Activated CD4-positive, CD25-positive, alpha-beta regulatory T cell treated with anti-CD3 and anti-CD28 coated beads, Interleukin-2, amount 50 U/mL, for 72 hours (primary cell): ENCODE measurements around the gene PLEKHH1.

Experiments used
- DNase-seq: peaks from one replicate; pipeline ENCODE4 v3.0.0; 2021

Gene PLEKHH1

DNA sequence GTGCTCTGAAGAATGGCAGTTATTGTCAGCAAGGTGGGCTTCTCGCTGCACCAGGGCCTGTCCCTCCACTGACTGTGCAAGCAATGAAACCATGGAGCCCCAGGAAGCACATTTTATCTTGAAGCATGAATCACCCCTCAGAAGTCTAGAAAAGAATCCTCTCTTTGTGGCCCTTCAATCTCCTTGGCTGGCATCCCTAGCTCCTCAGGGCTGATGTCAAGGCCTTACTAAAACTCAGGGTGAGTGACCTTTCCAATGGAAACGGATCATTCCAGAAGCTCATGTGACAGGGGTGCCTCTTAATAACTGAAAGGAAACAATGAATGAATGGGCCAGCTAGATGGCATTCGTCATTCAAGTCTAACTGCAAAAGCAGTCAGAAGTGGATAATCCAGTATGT is 22.3 kb upstream of the PLEKHH1 start:
- no peak for DNase-seq

DNA sequence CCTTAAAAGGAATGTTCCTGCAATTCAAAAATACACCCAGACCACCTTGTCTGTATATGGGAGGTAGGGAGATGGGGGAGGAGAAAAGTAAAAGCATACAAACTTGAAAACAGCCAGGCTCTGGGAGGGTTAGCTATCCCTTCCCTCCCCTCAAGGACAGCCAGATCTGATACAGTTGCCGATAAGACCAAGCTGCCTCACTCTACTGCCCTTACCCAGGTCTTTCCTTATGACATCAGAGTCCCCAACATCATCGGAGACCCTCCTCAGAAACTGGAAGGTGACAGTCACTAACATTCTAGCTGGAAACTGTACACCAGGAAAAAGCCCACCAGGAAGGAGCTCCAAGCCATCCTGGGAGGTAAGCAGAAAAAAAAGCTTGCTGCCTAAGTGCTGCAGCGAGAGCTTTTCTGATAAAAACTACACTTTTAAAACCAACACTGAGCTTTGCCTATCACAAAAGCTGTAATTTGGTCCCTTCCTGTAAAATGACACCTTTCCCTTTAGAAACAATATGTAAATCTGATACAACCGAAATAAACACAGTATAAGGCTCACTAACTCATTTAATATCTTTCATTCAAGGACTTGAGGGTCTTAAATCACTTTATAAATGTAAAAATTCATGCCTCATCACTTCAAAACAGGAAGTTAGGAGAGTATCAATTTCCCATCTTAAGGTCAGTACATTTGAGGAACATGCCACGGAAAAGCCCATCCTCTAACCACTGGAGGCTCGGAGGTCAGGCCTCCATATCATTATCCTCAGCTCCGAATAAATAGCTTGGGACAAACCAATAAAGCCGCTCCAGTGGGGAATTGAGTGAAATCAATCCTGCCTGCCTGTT is 20.4 kb upstream of the PLEKHH1 start:
- no peak for DNase-seq

DNA sequence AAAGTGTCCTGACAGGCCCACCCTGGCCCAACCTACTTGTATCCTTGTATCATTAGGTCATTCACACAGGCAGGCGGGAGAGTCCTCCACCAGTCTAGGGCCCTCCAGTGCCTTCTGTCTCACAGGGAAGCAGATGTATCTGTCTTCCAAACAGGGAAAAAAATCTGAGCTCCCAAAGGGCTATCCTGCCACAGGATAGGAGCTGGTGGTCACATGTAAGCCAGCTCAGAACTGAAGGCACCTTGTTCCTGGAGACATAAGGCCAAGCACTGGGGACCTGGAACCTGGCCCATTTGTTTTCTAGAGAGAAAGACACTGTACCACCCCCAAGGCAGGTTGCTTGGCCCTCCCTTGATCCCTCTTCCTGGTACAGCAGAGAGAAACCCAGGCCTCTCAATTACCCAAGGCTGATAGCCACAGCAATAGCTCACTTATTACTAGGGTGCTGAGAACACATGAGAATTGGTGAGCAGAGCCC is 19.4 kb upstream of the PLEKHH1 start:
- no peak for DNase-seq

DNA sequence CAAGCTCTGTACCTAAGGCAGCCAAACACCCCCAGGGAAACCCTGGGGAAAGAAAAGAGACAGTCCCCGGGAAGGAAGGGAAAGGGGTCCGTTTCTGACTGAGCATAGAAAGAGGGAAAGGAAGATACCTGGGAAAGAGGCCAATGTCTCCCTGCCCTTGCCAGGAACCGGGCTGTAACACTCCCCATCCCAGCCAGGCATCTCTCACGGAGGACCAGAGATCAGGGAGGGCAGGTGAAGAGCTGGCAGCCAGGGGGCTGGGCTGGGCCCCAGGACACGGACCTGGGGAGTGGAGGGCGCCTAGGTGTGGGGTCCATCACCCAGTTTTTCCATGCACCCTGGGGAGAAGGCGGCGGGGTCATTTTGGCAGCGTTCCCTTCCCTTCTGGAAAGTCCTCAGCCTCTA is 18.9 kb upstream of the PLEKHH1 start:
- DNase-seq = no peak

DNA sequence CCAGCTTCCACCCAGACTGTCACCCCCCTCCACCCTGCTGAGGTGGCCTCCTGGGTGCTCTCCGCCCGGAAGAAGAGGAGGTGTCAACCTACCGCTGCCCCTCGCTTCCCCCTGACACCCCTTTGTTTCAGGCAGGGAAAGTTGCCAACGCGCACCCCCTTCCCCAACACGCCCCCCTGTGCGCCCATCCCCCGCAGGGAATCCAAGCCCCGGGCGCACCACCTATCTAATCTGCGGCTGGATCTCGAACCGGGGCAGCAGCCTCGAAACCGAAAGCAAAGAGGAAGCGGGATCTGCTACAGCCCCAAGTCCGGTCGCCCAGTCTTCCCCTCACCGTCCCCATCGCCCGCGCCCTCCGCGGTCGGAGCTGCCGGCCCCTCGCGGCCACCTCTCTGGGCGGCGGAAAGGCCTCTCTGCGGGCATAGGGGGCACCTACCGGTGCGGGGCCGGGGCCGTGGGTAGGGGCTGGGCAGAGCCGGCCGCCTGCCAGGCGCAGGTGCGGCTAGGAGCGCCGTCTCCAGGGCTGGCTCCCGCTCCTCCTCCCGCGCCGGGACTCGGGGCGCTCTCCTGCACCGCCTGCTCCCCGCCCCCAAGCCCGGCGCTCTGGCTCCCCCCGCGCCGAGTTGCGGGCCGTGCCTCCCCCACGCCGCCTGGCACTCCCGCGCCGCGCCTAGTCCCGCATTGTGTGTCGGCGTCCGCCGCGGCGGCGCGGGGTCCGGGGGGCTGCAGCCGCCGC is 18.3 kb upstream of the PLEKHH1 start:
- DNase-seq = peak; percentile 43

DNA sequence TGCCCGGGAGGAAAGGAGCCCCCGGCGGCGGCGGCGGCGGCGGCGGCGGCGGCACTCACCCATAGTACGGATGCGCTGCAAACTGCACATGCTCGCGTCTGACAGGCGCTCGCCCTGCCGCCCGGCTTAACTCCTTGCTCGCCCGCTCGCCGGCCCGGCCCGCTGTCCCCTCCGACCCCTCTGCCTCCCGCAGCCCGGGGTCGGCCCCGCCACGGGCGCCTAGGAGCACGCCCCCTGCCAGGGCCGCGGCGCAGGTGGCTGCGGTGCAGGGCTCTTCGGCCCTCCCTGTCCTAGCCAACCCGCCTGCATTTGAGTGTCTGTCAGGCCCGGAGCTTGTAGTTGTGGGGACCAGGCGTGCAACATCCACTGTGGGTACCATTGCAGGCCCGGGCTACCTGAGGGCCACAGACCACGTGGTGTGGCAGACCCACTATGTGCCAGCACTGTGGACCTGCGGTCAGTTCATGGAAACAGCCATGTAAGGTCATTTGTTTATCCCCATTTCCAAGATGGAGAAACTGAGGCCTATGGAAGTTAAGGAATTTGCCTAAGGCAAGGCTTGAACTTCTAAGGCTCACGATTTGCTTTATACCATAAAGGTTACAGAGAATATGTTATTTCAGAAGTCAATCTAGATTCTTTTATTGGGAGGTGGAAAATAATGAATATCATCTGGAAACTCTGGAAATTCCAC is 17.6 kb upstream of the PLEKHH1 start:
- peak; percentile 49 for DNase-seq

DNA sequence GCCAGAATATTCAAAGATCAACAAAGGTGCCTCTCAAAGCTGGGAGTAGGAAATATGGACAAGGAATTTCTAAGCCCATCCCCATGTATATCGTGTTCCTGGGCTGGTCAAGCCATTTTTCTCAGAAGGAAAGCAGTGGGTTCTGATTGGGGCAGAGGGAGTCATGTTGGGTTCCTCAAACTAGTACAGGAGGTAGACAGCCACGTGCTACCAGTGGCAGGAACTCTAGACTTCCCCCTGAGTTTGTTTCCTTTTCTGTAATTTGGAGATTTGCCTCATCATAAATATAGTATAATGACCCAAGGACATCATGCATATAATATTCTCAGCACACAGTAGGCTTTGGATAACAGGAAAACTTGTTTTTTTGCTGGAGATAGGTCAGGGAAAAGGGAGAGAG is 16.4 kb upstream of the PLEKHH1 start:
- DNase-seq = no peak

DNA sequence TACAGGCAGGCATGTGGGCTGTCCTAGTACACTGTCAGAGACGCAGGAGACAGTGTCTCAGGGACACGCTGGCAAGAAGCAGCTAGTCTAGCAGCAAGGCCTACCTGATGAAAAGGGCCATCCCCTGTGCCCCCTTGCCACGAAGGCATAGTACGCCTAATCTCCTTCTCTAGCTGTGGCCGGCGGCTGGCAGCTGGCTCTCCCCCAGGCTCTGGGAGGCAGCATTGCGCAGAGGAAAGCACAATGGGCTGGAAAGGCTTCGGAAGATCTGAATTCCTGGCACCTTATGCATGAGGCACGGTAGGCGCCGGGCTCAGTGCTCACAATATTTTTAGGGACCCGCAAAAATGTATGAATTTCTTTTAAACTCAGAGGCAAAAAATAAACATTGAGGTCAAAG is 16.0 kb upstream of the PLEKHH1 start:
- DNase-seq = no peak

DNA sequence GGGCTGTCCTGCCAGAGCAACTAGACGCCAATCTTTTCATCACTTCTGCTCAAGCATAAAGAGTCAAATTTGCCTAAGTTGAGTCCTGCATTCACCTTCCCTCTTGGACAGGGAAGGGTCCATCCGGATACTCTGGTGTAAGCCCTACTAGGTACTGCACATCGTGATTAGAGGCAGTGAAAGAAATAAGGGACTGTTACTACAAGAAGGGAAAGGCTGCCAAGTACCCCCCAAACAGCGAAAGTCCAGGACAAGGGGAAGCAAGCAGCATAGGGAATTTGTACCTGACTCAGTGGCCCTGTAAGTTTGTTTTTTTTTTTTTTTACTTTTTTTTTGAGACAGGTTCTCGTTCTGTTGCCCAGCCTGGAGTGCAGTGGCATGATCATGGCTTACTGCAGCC is 13.7 kb upstream of the PLEKHH1 start:
- DNase-seq = no peak

DNA sequence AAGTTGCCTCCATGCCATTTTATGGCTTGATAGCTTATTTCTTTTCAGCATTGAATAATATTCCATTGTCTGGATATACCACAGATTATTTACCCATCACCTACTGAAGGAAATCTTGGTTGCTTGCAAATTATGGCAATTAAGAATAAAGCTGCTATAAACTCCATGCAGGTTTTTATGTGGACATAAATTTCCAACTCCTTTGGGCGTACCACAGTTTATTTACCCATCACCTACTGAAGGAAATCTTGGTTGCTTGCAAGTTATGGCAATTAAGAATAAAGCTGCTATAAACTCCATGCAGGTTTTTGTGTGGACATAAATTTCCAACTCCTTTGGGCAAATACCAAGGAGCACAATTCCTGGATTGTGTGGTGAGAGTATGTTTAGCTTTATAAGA is 12.6 kb upstream of the PLEKHH1 start:
- DNase-seq = no peak

DNA sequence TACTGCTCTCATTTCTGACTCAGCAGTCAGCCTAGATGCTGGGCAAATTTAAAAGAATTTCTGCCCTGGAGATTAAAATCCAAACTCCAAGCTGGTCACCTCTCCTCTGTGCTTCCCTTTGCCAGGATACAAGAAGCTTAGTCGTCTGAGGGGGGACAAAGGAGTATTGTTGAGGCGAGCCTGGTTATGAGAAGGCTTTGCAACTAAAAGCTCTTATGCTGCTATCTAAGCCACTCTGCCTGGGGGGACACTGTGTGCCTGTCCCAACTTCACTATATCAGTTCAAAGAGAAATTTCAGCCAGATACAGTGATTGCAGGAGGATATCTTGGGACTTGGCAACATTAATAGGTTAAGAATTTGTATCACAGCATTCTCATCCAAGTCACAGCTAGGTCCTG is 10.8 kb upstream of the PLEKHH1 start:
- no peak for DNase-seq

DNA sequence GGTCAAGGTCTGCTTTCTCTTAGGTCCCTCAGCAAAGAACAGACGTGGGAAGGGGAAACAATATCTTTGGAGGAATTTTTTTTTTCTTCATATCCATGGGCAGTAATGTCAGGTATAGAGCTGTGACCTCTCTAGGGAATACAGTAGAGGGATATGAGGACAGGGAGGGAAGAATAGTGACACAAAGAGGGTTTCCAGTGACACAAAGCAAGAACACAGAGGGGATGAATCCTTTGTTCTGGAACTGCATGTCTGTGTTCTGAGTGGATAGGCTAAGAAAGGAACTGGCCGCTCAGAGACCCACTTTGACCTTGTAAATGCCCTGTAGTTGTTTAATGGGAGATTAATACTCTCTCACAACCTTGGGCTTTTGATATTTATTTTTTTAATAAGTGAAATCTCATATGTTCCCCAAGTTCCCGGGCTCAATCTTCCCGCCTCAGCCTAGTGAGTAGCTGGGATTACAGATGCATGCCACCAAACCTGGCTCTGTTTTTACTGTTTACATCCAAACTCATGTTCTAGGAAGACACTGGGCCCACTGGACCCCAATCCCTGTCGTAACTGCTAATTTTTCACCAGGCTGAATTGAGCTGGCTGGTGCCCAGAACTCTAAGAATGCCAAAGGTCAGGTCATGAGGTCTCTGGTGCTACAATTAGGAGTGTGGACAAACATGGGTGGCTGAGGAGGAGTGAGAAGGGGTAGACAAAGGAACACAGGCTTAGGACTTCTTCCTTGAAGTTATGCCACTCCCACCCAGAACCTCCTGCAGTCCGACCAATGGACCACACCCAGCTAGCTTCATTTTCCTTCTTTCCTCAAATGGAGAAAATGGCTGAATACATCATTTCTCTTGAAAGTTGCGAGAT is 9.1 kb upstream of the PLEKHH1 start:
- DNase-seq = no peak

DNA sequence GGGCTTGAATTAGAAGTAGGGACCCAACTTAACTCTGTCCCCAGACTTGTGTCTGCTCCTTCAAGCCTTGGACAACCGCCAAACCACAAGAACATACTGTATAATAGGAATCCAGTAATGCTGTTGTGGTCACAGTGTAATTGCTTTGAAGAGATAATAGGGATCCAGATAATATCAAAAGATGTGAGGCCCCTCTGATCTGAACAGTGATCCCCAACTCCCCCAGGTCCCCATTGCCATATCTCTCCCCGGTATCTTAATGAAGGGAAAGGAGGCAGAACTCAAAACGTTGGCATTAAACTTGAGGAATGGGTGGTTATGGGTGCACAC is 8.5 kb upstream of the PLEKHH1 start:
- DNase-seq = no peak

DNA sequence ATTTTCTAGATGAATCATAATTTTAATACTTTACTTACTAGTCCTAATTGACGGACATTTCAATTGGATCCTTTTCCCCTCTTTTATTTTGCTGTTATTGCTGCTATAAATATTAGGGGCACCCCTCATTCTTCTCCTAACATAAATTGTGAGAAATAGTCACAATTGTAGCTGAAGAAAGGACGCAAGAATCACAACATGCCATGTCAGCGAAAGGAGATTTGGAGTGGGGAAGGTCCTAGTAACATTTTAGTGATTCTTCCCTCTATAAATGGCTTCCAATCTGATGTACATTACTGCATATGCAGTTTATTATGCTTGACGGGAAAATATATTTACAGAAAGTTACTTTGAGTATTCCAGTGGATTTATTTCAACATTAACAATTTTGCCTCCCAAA is 7.7 kb upstream of the PLEKHH1 start:
- no peak for DNase-seq

DNA sequence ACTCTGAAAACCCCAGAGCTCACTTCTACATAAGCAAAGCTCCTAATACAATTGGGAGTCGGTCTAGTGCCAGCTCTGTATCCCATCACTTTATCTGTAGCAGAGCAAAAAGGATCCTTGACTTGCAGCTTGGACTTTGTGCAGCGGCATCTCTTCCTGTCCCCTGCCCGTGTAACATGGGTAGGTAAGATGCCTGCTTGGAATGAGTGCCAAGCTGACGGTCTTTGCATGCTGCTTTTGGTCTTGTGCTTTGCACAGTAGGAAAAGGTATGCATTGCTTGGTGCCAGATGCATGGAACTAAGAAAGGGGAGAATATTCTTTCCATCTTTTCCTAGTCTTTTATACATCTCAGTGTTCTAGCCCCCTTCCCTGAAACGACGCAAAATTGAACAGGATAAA is 6.9 kb upstream of the PLEKHH1 start:
- DNase-seq = no peak

DNA sequence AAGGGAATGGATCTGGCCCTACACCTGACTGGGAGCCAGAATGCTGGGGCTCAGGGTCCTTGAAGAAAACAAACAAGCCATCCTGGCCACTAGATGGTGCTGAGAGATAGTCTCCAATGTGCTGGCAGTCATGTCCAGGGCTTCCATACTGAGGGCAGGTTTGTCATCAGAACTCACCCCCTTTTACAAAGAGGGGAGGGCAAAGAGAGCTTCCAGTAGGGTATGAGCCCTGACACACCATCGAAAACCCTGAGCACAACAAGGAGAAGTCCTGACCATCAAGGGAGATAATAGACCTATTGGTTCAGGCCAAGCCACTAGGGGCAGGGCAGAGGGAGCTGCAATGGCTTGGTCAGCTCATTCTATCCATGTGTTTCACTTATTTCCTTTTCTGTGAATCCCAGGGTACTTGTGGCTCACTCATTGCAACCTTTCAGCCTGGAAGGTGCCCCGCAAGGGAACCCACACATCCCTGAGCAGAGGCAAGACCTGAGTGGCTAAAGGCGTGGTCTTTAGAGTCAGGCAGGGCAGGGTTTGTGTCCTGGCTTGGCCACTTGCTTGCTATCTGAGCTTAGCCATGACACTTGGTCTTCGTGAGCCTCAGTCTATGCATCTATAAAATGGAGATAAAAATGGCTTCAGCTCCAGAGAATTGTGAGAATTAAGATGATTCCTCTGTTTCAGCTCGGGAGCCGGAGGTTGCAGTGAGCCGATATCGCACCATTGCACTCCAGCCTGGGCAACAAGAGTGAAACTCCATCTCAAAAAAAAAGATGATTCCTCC is 6.2 kb upstream of the PLEKHH1 start:
- DNase-seq = no peak

DNA sequence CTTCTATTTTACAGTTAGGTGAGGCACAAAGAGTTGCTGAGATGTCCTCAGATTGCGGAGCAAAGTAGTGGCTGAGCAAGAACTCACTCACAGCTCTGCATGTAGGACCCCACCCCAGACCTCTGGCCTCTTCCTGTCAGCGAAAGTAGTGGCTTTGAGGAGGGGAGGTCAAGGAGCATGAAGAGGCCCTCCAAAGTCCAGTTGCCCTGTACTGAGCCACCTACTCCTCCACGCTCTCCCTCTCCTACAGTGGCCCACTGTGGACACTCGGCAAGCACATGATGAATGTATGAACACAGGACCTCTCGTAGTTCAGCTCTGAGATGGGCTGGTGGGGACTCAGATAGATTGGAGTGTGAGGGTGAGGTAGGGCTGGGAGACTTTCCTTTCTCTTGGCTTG is 5.3 kb upstream of the PLEKHH1 start:
- DNase-seq = no peak

DNA sequence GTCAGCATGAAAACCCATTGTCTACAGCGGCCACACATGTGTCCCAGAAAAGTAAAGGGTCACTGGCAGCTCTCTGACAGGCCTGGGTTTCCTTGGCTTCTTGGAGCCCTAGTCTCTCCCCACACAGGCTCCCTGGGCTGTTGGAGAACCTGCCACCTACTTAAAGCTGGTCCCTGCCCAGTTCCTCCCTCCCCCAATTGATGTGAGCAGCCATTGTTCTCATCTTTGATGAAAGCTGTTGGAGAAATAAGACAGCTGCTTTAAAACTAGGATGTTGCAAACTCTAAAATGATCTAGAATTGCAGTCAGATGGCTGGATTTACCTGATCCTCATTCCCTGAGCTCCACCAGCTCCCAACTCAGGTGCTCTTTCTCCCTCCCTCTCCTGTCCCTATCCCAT is 4.8 kb upstream of the PLEKHH1 start:
- no peak for DNase-seq

DNA sequence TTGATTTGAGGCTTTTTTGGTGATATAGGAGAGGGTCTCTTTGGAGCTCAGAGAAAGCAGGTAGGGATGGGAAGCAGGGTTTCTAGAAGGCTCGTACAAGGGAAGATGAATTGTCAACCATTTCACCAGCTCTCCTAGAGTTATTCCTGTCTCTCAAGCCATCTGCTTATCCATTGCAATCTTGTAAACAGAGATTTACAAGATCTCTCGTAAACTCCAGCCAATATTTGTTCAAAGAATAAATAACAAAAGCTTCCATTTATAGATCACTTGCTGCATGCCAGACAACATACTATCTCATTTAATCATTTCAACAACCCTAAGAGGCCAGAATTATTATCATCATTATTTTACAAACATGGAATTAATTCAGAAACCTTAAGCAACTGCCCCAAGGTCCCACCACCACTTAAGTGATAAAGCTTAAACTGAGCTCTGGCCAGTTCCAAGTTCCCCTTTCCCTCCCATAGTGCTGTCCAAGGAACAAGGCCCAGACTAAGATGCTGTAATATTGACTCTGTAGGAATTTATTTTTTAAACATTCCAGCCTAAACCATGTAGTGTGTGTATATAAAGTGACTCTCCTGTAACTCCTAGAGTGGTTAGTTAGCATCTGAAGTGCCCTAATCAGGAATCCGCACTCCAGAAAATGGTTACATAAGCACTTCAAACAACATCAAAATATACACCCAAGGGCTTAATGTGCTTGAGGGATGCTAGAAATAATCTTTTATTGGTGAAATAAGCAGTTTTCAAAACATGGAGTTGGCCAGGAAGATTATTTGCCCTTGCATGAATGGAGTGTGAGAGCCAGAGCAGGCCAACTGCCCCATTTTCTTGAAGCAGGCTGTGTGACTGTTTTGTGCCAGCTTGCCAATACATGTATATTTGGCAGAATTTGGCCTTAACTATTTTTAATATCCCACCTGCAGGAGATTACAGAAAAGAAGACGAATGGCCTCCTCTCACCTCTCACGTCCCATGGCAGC is 2.8 kb upstream of the PLEKHH1 start:
- DNase-seq = no peak

DNA sequence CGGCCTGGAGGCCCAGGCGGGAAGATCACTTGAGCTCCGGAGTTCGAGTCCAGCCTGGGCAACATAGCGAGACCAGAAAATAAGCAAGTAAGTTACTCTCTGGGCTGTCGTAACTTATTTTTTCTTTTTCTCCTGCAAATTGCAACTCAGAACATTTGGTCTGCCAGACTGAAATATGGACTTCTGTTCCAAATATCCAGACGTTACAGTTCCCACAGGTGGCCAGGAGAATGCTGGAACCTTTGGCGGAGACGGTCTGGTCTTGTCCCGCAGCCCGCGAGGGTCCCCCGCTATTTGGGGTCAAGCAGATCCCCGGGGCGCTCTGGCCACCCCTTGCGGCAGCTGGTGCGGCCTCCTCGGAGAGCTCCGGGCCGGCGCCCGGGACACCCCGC is 488 bp upstream of the PLEKHH1 start:
- DNase-seq = no peak

DNA sequence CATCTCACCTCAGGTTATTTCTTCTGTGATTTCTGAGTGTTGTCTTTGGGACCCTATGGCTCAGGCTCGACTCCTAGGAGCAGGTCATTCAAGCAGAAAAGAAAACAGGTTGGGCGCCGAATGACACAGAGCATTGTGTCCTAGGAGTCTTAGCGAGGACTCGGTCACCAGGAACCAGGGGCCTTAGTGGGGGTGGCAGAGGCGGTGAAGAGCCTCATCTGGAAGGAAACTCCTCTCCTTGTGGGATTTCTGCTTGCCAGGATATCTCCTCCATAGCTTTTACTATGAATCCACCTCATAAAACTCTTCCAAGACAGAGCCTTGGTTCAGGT is 630 bp downstream of the PLEKHH1 start:
- DNase-seq = no peak
